B cell (primary cell): ENCODE data around the gene SEC24B.

Source experiments
- EZH2 ChIP-seq: IDR thresholded peaks from 2 replicates; pipeline ENCODE4 v1.6.1; 2012; ENCODE audit warnings: borderline replicate concordance, low read depth, mild to moderate bottlenecking, moderate library complexity, low read length; ENCODE audit not compliant: insufficient read depth, poor library complexity, severe bottlenecking
- TF ChIP-seq, protein P1 (sequence below): fragments of 200-600 bp; IDR thresholded peaks from one replicate; pipeline ENCODE4 v1.8.0; 2022; ENCODE audit warnings: antibody characterized with exemption, mild to moderate bottlenecking

- TF ChIP-seq, protein P1, sequence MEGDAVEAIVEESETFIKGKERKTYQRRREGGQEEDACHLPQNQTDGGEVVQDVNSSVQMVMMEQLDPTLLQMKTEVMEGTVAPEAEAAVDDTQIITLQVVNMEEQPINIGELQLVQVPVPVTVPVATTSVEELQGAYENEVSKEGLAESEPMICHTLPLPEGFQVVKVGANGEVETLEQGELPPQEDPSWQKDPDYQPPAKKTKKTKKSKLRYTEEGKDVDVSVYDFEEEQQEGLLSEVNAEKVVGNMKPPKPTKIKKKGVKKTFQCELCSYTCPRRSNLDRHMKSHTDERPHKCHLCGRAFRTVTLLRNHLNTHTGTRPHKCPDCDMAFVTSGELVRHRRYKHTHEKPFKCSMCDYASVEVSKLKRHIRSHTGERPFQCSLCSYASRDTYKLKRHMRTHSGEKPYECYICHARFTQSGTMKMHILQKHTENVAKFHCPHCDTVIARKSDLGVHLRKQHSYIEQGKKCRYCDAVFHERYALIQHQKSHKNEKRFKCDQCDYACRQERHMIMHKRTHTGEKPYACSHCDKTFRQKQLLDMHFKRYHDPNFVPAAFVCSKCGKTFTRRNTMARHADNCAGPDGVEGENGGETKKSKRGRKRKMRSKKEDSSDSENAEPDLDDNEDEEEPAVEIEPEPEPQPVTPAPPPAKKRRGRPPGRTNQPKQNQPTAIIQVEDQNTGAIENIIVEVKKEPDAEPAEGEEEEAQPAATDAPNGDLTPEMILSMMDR, result no peak
- no peak for TF ChIP-seq EZH2
Measured at GRCh38 chr4:109390115-109390768, 43.4 kb upstream of the SEC24B start.
